ENCODE data around the gene WNK2. TPM values are rescaled to one million over a fixed set of nuclear protein-coding genes. Genes with fewer than 3 reads are reported as not detected.

WNK2 gene
- total RNA-seq, 1 donor from 2014 or later = 1.1 TPM

DNA sequence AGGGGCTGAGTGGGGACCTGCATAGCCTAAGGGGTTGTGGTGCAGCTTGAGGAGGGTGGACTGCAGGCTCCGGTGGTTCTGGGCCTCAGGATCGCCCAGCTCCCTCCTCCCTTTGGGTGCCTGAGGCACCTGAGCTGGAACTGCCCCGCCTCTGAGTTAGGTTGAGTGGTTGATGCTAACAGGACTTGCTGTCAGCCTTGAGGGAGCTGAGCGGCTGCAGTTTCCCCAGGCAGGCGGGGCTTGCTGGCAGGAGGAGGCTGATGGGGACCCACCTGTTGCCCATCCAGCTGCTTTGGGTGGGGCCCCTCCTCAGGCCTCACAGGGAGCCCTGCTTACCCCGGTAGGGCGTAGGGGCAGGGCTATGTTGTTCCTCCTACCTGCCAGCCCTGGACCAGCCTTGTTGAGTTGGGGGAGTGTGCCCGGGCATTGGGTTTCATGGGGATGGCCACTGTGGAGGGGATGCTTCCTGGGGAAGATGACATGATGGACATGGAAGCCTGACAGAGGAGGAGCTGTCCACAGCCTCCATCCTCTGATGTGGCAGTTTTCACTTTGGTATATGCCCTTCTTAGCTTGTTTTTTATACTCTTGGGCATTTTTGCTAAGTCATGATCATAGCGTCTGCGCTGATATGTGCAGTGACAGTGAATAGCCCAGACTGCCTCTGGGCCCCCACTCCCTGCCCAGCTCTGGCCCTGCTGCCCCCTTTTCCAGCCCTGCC, 14.3 kb downstream of the WNK2 start:
- DNase-seq (ENCODE audit: low spot score) = no peak

DNA sequence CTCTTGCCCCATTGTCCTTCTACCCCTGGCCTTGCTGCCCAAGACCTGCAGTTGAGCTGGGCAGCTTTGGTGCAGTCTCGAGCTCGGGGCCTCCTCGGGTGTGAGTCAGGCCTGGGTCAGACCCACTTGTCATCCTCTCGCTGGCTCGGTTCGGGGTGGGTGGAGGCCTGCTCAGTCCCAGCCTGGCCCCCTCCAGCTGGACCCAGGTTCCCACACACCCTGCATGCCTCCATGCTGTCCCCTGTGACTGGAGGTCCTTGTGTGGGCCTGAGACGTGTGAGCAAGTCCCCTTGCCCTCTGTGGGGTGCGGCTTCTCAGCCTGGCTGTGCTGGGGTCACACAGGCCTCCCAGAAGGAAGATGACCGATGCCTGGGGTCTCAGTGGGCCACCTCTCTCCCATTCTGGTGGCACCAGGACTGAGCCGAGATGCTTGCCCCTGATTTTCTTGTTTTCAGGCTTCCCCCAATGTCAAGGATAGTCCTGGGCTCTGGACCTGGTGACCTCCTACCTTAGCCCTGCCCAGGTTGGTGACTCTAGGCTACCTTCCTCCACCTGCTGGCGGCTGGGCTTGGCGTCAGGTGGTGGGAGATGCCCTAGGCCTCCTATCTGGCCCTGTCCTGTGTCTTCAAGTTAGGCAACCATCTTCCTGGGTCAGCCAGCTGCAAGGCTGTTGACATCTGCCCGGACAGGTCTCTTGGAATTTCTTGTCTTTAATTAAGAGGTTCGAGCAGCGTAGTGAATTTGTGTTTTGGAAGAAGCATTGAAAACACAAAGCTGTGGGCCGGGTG, 15.1 kb downstream of the WNK2 start:
- DNase-seq (ENCODE audit: low spot score) = no peak

DNA sequence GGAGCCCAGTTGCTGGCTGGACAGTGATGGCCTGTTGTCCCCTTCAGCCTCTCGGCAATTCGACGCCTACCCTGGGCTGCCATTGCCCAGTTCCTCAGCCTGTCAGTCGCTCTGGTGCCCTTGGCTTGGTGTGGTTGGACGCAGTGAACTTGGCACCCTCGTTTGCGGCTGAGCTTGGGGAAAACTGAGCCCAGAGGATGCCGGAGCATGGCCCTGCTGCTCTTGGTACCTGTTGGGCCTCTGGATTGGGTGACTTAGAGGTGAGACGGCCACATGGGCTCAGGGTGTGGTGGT, 16.5 kb downstream of the WNK2 start:
- DNase-seq (ENCODE audit: low spot score) = no peak

DNA sequence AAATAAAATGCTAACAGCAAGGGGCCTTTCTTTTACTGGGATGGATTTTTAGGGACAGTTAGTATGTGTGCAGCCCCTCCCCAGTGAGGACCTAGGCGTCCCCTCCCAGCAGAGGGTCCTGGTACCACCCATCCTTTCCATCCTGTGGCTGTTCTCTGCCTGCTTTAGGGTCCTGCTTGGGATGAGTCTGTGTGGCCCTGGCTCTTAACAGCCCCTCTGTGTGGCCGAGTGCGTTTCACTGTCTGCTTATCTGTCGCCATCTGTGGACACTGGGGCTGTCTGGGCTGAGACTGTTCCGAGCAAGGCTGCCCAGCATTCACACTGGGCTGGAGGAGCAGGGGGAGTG, 17.0 kb downstream of the WNK2 start:
- no peak for DNase-seq (ENCODE audit: low spot score)

DNA sequence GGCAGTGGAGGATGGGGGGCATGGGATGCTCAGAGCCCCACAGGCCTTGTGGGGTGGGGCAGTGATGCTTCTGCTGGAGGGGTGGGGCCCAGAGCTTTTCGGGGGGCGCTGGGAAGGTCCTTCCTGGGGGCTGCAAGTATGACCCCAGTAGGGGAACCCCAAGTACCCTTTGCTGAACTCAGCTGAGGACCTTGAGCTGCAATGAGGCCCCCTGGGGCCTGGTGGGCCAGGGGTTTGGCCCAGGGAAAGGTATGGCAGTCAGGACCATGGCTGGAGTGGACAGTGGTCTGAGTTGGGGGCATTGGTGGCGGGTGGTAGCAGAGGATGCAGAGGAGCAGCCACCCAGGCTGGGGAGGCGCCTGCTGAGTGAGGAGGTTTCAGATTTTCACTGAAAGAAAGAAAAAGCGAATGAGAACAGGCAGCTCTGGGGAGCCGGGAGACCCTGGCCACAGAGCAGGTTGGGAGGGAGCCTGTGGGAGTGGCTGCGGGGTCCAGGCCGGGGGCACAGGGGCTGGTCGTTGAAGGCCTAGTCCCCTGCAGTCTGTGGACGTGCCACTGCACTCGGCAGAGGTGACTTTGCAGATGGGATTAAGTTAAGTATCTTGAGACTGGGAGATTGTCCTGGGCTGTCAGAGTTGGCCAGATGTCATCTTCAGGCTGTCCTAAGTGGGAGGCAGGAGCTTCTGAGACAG, 19.2 kb downstream of the WNK2 start:
- DNase-seq (ENCODE audit: low spot score) = no peak

DNA sequence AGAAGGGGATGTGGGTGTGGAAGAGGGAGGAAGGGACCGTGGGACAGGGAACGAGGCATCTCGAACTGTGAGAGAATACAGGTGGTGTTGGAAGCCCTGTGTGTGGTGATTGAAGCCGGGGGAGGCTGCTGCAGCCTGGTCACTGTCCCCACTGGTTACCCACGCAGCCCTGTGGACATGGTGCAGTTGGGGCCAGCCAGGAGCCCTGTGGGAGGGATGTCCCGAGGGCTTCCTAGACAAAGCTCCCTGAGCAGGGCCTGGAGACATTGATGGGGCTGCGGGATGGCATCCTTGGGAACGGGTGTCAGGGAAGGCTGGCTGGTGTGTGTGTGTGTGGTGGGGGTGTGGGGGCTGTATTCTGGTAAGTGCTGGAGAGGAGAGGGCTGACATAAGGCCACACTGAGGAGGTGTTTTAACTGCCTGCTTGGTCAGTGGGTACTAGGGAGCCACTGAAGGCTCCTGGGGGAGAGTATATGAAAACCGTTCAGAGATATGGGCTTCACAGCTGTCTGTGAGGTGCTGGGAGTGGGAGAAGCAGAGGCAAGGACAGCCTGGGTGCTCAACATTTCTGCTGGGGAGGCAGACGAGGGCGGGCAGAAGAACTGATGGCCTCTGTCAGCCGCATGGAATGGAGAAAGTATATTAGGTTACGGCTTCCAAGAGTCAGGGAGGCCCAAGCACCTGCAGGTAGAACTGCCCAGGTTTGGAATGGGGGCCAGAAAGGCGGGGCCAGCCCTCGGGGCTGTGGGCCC, 20.0 kb downstream of the WNK2 start:
- DNase-seq (ENCODE audit: low spot score) = no peak

DNA sequence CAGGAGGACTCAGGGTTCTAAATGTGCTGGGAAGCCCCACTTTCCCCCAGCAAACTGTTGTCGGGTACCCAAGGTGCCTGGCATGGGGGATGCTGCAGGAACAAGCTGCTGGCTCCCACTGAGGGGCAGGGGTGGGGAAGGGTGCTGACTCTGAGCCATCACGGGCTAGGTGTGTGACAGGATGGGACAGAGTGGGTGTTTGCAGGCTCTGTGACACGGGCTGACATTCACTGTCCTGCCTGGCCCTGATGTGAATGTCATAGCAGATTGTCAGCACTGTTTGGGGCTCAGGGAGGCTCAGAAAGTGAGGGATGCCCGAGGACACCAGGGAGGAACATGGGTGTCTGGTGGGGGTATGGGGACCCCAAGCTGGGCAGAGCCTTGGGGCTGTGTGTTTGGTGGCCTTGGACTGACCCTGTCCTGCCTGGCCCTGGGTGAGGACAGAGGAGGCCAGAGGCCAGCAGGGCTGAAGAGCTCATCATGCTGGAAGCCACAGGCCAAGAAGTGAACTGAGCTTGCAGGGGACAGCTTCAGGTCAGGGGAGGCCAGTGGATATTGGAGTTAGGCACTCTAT, 20.6 kb downstream of the WNK2 start:
- DNase-seq (ENCODE audit: low spot score) = no peak

DNA sequence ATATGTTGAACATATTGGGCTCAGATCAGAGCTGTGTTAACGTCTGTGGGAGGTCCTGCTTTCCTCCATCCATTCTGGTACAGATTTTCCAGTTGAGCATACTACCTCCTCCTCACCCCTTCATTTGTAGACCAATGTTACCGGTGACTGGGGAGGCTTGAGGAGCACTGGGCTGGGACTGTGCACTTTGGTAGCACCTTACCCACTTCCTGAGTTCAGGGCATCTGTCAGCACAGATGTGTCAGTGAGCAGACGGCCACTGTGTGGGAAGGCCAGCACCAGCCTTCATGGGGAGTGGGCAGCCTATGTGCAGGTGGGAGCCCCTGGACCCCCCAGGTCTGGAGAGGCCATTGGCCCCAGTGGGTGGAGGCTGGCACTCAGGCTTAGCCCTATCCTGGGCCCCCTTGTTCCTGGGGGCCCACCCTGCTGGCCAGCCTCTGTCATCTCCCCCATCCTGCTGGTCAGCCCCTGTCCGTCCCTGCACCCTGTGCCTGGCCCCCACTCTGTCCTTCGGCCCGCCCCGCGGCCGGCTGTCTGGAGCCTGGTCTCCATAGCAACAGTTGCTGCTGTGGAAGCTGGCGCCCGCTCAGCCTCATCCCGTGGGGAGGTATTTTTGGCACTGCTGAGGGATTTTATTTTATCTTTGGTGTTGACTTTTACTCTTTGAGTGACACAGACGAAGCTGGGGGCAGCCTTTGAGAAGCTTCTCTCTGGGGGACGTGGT, 21.3 kb downstream of the WNK2 start:
- no peak for DNase-seq (ENCODE audit: low spot score)

DNA sequence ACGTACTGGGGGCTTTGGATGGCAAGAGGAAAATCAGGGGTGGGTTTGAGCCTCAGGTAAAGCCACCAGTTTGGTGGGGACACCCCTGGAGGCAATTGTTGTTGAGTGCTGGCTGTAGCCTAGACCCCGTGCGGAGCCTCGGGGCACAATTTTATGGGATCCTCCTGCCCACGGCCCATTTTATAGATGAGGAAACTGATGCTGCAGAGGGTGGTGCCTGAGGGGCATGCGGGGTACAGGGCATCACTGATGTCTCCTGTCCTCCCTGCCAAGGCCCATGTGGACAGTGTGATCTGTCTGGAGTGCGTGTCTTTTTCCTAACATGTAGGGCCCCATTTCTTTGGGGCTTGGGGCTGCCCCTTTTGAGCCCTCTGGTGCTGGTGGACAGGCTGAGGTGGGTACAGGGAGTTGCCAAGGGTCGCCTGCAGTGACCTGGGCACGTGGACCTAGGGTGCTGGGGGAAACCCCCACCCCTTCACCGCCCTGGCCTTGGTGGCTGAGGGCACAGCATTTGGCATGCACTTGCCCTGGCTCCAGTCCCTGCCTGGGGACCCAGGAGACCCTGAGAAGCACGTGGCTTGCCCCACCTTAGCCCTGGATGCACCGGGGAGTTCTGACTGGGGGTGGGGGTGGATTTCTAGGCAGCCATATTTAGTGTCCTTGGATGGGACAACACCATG, 22.1 kb downstream of the WNK2 start:
- no peak for DNase-seq (ENCODE audit: low spot score)

DNA sequence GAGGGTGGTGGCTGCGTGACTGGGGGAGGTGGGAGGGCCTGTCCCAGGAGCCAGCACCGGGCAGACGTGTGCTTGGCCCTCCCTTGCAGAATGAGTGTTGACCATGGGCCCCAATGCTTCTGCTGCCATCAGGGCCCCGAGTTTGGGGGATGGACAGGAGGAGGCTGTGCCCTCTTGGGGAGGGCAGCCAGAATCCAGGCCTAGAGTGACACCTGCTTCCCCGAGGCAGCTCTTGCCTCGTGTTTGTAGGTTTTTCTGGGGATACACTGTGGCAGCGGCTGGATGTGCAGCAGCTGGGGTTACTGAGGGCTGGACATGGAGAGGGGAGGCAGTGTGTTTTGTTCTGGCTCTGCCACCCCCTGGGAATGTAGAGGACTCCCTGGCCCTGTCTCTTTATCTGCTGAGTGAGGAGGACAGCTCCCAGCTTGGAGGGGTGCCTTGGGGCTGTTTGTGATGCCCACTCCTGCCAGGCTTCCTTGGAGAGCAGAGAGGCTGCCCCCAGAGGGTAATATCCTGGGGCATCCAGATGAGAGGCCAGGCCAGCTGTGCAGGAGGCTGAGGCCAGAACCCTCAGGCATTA, 22.7 kb downstream of the WNK2 start:
- DNase-seq (ENCODE audit: low spot score) = no peak

DNA sequence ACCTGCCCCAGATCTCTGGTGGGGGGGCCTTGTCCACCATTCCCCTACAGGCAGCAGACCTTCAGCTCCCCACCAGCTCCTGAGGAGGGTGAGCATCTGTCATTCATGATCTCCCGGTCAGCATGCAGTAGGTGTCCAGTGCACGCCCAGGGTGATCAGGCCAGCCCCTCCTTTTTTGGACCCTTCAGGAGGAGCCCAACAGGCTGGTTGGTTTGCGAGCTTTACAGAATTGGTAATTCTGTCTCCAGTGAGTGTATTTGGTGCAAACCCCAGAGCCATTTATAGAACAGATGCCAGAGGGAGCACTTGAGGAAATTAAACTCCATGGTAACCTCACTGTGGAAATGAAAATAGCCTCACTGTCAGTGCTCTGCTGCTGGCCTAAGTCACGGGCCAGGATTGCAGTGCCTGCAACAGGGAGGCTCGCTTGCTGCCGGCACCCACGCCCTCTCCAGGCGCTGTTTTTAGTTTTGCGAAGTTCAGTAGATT, 23.4 kb downstream of the WNK2 start:
- no peak for DNase-seq (ENCODE audit: low spot score)

DNA sequence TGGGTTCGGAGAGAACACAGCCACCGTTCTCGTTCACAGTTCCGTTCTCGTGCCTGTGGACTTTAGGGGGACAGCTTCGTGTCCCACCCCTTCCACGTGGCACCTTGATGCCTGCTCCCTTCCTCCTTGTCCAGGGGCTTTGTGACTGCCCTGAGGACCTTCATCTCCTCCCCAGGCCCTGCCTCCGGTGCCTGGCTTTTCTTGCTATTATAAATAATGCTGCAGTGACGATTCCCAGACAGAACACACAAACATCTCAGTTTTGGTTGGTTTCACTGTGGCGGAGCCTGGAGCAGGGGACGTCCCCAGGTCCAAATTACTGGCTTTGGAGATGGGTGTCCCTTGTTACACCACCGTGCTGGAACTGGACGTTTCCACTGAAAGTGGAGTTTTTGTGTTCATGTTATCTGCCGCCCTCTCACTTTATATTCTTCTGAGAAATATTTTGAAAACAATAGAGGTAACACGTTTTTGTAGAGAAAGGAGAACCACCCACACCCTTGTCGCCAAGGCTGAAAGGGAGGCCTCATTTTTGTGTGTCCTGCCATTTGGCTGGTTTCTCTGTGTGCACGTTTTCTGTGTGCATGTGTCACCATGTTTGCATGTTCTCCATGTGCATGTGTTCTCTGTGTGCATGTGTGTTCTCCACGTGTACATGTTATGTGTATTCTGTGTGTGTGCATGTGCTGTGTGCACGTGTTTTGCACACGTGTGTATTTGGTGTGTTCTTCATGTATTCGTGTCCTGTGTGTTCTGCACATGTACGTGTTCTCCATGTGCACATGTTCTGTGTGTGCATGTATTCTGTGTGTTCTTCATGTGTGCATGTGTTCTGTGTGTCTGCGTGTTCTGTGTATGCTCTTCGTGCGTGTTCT, 24.2 kb downstream of the WNK2 start:
- DNase-seq (ENCODE audit: low spot score) = no peak

DNA sequence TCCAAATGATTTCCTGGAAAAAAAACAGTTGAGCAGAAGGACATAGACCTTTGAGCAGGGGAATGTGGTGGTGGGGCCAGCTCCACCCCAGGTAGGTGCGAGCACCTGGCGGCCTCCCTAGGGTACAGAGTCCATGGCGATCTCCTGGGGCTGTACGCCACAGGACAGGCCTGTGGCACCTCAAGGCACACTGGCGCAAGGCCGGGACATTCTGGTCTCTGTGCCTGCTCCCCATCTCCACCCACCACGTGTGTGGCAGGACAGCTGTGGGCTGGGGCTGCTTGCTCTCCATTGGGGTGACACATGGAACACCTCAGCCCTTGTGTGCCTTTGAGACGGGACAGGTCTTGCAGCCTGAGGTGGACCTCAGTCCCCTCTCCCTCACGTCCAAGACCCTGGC, 25.2 kb downstream of the WNK2 start:
- DNase-seq (ENCODE audit: low spot score) = no peak

DNA sequence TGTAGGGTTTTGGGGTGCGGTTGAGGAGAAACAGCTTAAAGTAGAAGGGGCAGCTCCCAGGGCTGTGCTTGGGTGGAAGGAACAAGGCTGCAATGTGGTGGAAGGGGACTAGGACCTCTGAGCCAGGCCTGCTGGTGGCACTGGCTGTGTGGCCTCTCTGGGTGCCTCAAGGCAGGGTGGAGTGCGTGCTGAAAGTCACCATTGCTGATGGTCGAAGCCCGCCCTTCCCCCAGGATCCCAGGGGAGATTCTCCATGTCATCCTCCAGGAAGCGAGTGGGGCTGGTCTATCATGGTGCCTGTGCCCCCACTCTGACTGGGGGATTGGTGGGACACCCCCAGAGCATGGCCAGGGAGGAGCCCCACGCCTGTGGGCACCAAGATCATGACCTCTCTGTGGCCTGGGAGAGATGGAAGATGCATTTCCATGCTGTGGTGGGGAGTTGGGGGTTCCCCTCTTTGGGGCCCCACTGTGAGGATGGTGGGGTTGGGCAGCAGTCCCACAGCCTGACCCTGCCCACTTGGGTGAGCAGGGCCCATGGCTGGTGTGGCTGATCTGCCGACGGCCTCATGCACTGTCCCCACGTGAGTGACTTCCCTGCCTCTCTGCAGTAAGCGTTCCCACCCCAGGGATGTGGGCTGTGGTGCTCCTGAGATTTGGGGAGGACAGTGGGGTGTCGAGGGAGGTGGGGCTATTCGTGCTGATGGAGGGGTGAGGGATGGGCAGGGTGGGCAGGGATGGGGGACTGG, 25.8 kb downstream of the WNK2 start:
- DNase-seq (ENCODE audit: low spot score) = no peak

DNA sequence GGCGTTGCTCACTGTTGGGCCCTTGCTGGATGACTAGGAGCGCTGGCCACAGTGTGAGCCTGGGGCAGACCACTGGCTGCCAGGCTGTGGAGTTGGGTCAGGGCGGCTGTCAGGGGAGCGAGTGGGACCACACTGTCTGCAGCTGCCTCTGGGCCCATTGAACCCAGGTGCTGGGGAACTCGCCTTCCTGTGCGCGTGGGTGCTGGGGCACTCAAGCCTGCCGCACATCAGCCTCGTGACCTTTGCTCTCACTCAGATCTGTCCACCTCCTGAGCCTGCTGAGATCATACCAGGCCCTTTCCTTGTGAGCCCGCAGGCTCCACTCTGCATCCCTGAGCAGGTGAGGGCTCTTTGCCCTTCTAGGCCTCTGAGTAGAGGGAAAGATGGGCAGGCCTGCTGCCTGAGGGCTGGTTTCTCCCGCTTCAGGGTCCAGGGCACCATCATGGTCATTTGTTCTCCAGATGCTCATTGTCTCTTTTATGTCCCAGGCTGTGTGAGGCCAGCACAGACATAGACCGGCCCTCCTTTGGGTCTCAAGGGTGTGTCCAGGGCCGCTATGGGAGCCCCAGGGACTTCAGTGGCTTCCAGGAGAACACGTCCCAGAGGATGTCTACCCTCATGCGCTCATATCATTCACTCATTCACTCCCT, 26.5 kb downstream of the WNK2 start:
- no peak for DNase-seq (ENCODE audit: low spot score)

DNA sequence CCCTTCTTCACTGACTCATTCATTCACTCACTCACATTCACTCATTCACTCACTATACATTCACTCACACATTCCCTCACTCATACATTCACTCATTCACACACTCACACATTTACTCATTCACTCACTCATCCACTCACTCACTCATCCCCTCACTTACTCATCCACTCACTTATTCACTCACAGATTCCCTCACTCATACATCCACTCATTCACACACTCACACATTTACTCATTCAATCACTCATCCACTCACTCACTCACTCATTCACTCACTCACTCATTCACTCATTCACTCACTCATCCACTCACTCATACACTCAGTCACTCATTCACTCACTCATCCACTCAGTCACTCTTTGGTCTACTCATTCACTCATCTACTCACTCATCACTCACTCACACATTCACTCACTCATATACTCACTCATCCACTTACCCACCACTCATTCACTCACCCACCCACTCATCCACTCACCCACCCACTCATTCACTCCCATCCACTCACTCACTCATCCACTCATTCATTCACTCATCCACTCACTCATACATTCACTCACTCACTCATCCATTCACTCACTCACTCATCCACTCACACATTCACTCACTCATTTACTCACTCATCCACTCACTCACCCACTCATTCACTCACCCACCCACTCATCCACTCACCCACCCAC, 27.2 kb downstream of the WNK2 start:
- DNase-seq (ENCODE audit: low spot score) = no peak

DNA sequence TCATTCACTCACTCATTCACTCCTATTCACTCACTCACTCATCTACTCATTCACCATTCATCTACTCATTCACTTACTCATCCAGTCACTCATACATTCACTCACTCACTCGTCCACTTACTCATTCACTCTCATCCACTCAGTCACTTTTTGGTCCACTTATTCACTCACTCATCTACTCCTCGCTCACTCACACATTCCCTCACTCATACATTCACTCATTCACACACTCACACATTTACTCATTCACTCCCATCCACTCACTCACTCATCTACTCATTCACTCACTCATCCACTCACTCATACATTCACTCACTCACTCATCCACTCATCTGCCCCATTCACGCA, 27.7 kb downstream of the WNK2 start:
- no peak for DNase-seq (ENCODE audit: low spot score)

Measured in mesenteric fat pad (tissue), 1 donor.